Right lung (tissue), 5 donors: ENCODE data around the gene OTX2. TPM values are rescaled to one million over a fixed set of nuclear protein-coding genes. Genes with fewer than 3 reads are reported as not detected.

Source experiments
- DNase-seq, 2 donors: peaks; one replicate each; pipeline ENCODE4 v3.0.0-alpha.2; 2013
- polyA plus RNA-seq, 5 donors: library from polyadenylated mRNA; unstranded; fragments of 120-200 nt; gene quantifications; one replicate each; pipeline versions ENCODE4 v1.2.1 to v1.2.3, GENCODE V29; 2013; ENCODE audit warnings: inconsistent platforms in 1 of 5, low replicate concordance in 1 of 5; ENCODE audit not compliant: insufficient read length in 5 of 5, insufficient read depth in 1 of 5

The OTX2 gene
- polyA plus RNA-seq, 5 donors = not detected

GRCh38 chr14:56812364-56813141, 2.3 kb upstream of the OTX2 start:
- no peak for DNase-seq

GRCh38 chr14:56811593-56812363, 1.5 kb upstream of the OTX2 start:
- no peak for DNase-seq

GRCh38 chr14:56810836-56811592, 735 bp upstream of the OTX2 start:
- no peak for DNase-seq

- no peak for DNase-seq
Measured at GRCh38 chr14:56809270-56810146, 771 bp downstream of the OTX2 start.

- DNase-seq = no peak
Measured at GRCh38 chr14:56808383-56809269, 1.7 kb downstream of the OTX2 start.

- no peak for DNase-seq
Measured at GRCh38 chr14:56808110-56808382, 2.2 kb downstream of the OTX2 start.

GRCh38 chr14:56807386-56808109, 2.7 kb downstream of the OTX2 start:
- no peak for DNase-seq

- DNase-seq = no peak
Measured at GRCh38 chr14:56806760-56807159, 3.5 kb downstream of the OTX2 start.

GRCh38 chr14:56805992-56806727, 4.1 kb downstream of the OTX2 start:
- no peak for DNase-seq

GRCh38 chr14:56805201-56805991, 4.9 kb downstream of the OTX2 start:
- DNase-seq = no peak

- DNase-seq = no peak
Measured at GRCh38 chr14:56803816-56804535, 6.3 kb downstream of the OTX2 start.

- no peak for DNase-seq
Measured at GRCh38 chr14:56801920-56802319, 8.4 kb downstream of the OTX2 start.

GRCh38 chr14:56799343-56799645, 11.0 kb downstream of the OTX2 start:
- no peak for DNase-seq

GRCh38 chr14:56798447-56799342, 11.6 kb downstream of the OTX2 start:
- DNase-seq = no peak

GRCh38 chr14:56797569-56798446, 12.5 kb downstream of the OTX2 start:
- DNase-seq = no peak
